GM12878 (cell line): Measurements from ENCODE around the gene RIC3. TPM values are rescaled to one million over a fixed set of nuclear protein-coding genes. Genes with fewer than 3 reads are reported as not detected.

Source experiments
- ATAC-seq: fragments of 200-7000 bp; cut with Tn5 transposase; 3 replicates; pipeline ENCODE4 v1.9.1; 2020; ENCODE audit warnings: mild to moderate bottlenecking, moderate library complexity
- BruUV-seq: library from RNA; stranded (reverse); fragments of 400-500 nt; replicated peaks from 2 replicates; lab custom pipeline; 2021; lab: Mats Ljungman, UMichigan
- CTCF ChIA-PET: fragments of 300-600 bp; sonication (Branson Sonifier 250); formaldehyde crosslinking; extraction: SDS; loops from one replicate; lab custom pipeline; 2021; ENCODE audit warnings: inconsistent platforms; lab: Yijun Ruan, JAX
- POLR2A ChIA-PET: fragments of 350-600 bp; formaldehyde crosslinking; extraction: SDS; loops from one replicate; lab custom pipeline; 2021; ENCODE audit warnings: inconsistent platforms; lab: Charles Lee
- RAD21 ChIA-PET: fragments of 300-600 bp; sonication (Branson Sonifier 250); formaldehyde crosslinking; loops from one replicate; lab custom pipeline; 2023; ENCODE audit warnings: antibody characterized with exemption; ENCODE audit not compliant: unreplicated experiment; lab: Charles Lee
- SMC1A ChIA-PET: fragments of 300-600 bp; sonication (Branson Sonifier 250); formaldehyde crosslinking; loops from one replicate; lab custom pipeline; 2023; ENCODE audit not compliant: unreplicated experiment, uncharacterized antibody; lab: Charles Lee
- DNase-seq: peaks from one replicate; pipeline ENCODE4 v3.0.0-alpha.2; 2011; ENCODE audit warnings: low read depth, low spot score
- FAIRE-seq: peaks from 3 replicates; lab custom pipeline; 2011; peaks lifted over from hg19 to GRCh38; lab: Jason Lieb, UNC
- H2AFZ ChIP-seq: 2 replicates; pipeline ENCODE4 v1.6.0; 2011; ENCODE audit warnings: low read depth, low read length, control low read depth; ENCODE audit not compliant: control insufficient read depth
- H3K27ac ChIP-seq: 2 replicates; pipeline ENCODE4 v1.5.1; 2011; ENCODE audit warnings: control low read depth; ENCODE audit not compliant: control insufficient read depth, insufficient read depth
- H3K27me3 ChIP-seq, 2 experiments: replicated peaks in 1 of 2; 2 replicates each; pipeline versions ENCODE4 v1.6.0 to v1.6.1; 2011; ENCODE audit warnings: low read length in 1 of 2; ENCODE audit not compliant: control insufficient read depth in 2 of 2, insufficient read depth in 2 of 2
- H3K36me3 ChIP-seq, 2 experiments: 2 replicates each; pipeline ENCODE4 v1.5.1; 2011; ENCODE audit warnings: low read length in 1 of 2; ENCODE audit not compliant: control insufficient read depth in 2 of 2, insufficient read depth in 2 of 2
- H3K4me1 ChIP-seq: 2 replicates; pipeline ENCODE4 v1.6.1; 2011; ENCODE audit warnings: mild to moderate bottlenecking, low read length, moderate library complexity, mixed read lengths; ENCODE audit not compliant: control insufficient read depth, insufficient read depth
- H3K4me2 ChIP-seq: 2 replicates; pipeline ENCODE4 v1.6.0; 2011; ENCODE audit warnings: control low read depth; ENCODE audit not compliant: control insufficient read depth, insufficient read depth
- H3K4me3 ChIP-seq: fragments of 200-600 bp; sonication (generic); 2 replicates; pipeline ENCODE4 v1.5.1; 2016
- H3K79me2 ChIP-seq: 2 replicates; pipeline ENCODE4 v1.6.0; 2011; ENCODE audit warnings: low read length; ENCODE audit not compliant: control insufficient read depth, insufficient read depth
- H3K9ac ChIP-seq: 2 replicates; pipeline ENCODE4 v1.8.0; 2011; ENCODE audit warnings: low read length, control low read depth, mixed read lengths; ENCODE audit not compliant: control insufficient read depth, insufficient read depth
- H3K9me3 ChIP-seq: replicated peaks from 3 replicates; pipeline ENCODE4 v1.5.1; 2011; ENCODE audit warnings: mild to moderate bottlenecking, low read length; ENCODE audit not compliant: control insufficient read depth, insufficient read depth
- H4K20me1 ChIP-seq: 2 replicates; pipeline ENCODE4 v1.6.0; 2011; ENCODE audit not compliant: control insufficient read depth, insufficient read depth
- CBX5 ChIP-seq: sonication (generic); IDR thresholded peaks from 2 replicates; pipeline ENCODE4 v1.6.1; 2016; ENCODE audit warnings: low read depth, moderate library complexity, mild to moderate bottlenecking, inconsistent platforms
- CEBPB ChIP-seq, 2 experiments: fragments of 150-350 bp in 1 of 2; IDR thresholded peaks; 2 replicates each; pipeline ENCODE4 v1.6.1; 2012 to 2014; ENCODE audit warnings: low read depth in 2 of 2, low read length in 2 of 2, borderline replicate concordance in 1 of 2, inconsistent platforms in 1 of 2
- CHD2 ChIP-seq: IDR thresholded peaks from 2 replicates; pipeline ENCODE4 v1.6.1; 2011; ENCODE audit warnings: low read depth, low read length, improper control_type of control experiment, borderline replicate concordance
- DPF2 ChIP-seq: fragments of 450-650 bp; IDR thresholded peaks from 2 replicates; pipeline ENCODE4 v1.6.1; 2017; ENCODE audit warnings: mild to moderate bottlenecking
- ESRRA ChIP-seq: IDR thresholded peaks from 2 replicates; pipeline ENCODE4 v1.6.1; 2012; ENCODE audit warnings: mild to moderate bottlenecking, low read length, improper control_type of control experiment
- ETV6 ChIP-seq, 2 experiments: fragments of 450-650 bp in 1 of 2; IDR thresholded peaks in 1 of 2; conservative IDR thresholded peaks in 1 of 2; 2 replicates each; pipeline ENCODE4 v1.6.1; 2014; ENCODE audit warnings: antibody characterized with exemption in 1 of 2, borderline replicate concordance in 1 of 2, low read depth in 1 of 2, mild to moderate bottlenecking in 1 of 2, moderate library complexity in 1 of 2
- JUND ChIP-seq: IDR thresholded peaks from 2 replicates; pipeline ENCODE4 v1.6.1; 2012; ENCODE audit warnings: low read depth, mild to moderate bottlenecking, low read length, improper control_type of control experiment, moderate library complexity
- LARP7 ChIP-seq: fragments of 450-650 bp; IDR thresholded peaks from 2 replicates; pipeline ENCODE4 v1.6.1; 2017; ENCODE audit warnings: mild to moderate bottlenecking
- NR2C1 ChIP-seq: fragments of 450-650 bp; IDR thresholded peaks from 2 replicates; pipeline ENCODE4 v1.6.1; 2017; ENCODE audit warnings: antibody characterized with exemption, mild to moderate bottlenecking, moderate library complexity
- RB1 ChIP-seq: fragments of 450-650 bp; formaldehyde crosslinking; IDR thresholded peaks from 2 replicates; pipeline ENCODE4 v1.6.1; 2017; ENCODE audit warnings: mild to moderate bottlenecking, borderline replicate concordance
- YY1 ChIP-seq: IDR thresholded peaks from 2 replicates; pipeline ENCODE4 v1.6.1; 2011; ENCODE audit warnings: low read depth, mild to moderate bottlenecking, low read length
- WGBS: methylation state at CpG from one replicate; pipeline ENCODE4 v1.1.6; 2016; ENCODE audit warnings: low lambda C conversion rate; ENCODE audit not compliant: insufficient replicate concordance, insufficient coverage; ENCODE audit errors: missing lambda C conversion rate; 5-methylcytosine and 5-hydroxymethylcytosine counted together
- in situ Hi-C: fragments of 300-500 bp; cut with MboI; formaldehyde crosslinking; loops from 9 replicates; pipeline ENCODE4 v1.14.3; 2018; ENCODE audit warnings: mixed read lengths
- intact Hi-C: fragments of 100-400 bp; cut with micrococcal nuclease; formaldehyde crosslinking; loops from one replicate; pipeline ENCODE4 v1.14.2; 2022; ENCODE audit not compliant: unreplicated experiment
- polyA plus RNA-seq, 11 experiments: library from polyadenylated mRNA; depleted of rRNA in 4 of 11; unstranded in 6 of 11; stranded (reverse) in 5 of 11; fragments of >200 nt; fragmentation: Nextera tagmentation in 4 of 11; fragmentation: Illumina TruSeq in 1 of 11; extraction: Ambion mirVana in 4 of 11; extraction: Trizol in 1 of 11; gene quantifications; 1 replicate in 1 of 11; 2 replicates in 10 of 11; pipeline versions ENCODE4 v1.2.1 to v1.2.3, GENCODE V29; 2011 to 2016; ENCODE audit warnings: inconsistent platforms in 2 of 11, missing spikeins in 2 of 11, low read depth in 1 of 11
- total RNA-seq, 4 experiments: library from RNA; depleted of rRNA in 3 of 4; stranded (reverse); fragments of >200 nt in 3 of 4; fragmentation: Illumina TruSeq in 1 of 4; extraction: Trizol in 1 of 4; gene quantifications; 2 replicates each; pipeline versions ENCODE4 v1.2.1 to v1.2.3, GENCODE V29; 2013 to 2021
- TF ChIP-seq, protein P1 (sequence below): IDR thresholded peaks from 2 replicates; pipeline ENCODE4 v1.6.1; 2011; ENCODE audit warnings: low read depth, mild to moderate bottlenecking, low read length, moderate library complexity, borderline replicate concordance; ENCODE audit errors: extremely low read depth

Gene RIC3
- total and polyA plus RNA-seq, 10 of the 15 experiments (the other 5 are each of a cell fraction or from before 2014, with no cell fraction given) = 0.90 to 8.9 (median 2.2) TPM

DNA sequence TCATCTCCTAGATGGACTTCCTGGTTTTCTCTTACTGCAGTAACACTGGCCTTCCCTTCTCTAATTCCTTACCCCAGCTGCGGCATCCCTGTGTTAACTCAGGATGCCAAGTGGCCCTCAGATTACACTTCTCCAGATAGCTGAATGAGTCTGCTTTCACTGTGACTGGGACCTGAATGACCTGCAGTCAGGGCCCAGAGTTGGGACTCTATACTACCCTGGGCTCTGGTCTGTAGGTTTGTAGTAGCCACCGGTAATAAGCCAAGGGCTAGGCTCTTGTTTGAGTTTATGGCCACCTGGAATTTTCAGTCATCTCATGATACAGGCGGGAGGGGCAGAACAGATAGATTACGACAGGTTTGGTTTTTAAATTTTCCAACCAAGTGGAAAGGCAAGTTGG, 63.7 kb downstream of the RIC3 start:
- RAD21 ChIA-PET = interaction anchor here (0.6 kb wide), 1 partner anchor 1417 kb away, joined by 4 read pairs; no protein-coding TSS in a partner anchor
- WGBS = 12% methylated on average over 4 of the region's 4 CpGs
- Histone ChIP-seq H3K9me3 (no peaks in the 10 kb centered on the region), H3K79me2 (no peaks in the 10 kb centered on the region), H3K4me2 (no peak overlapping the region), H3K4me1 (no peaks in the 10 kb centered on the region), H3K27me3 (no peaks in the 10 kb centered on the region), H4K20me1 (no peaks in the 10 kb centered on the region), H3K36me3 (peaks cover 0 to 9% of the 10 kb centered on the region in 2 experiments; a peak in 2 of 4 replicates), H3K27ac (no peak overlapping the region), H3K9ac (no peak overlapping the region), H2AFZ (no peak overlapping the region), H3K4me3 (no peak overlapping the region)
- intact Hi-C loops (no loop called here), in situ Hi-C loops (no loop called here)
- TF ChIP-seq ETV6 (conservative IDR thresholded peaks at IDR 0.05 in 1 of 2, IDR thresholded peaks at IDR 0.05 in 1 of 2; ENCODE audit: borderline replicate concordance in 1 of 2, low read depth in 1 of 2) = no peak
- TF ChIP-seq DPF2 = no peak
- TF ChIP-seq JUND = no peak
- TF ChIP-seq, protein P1, sequence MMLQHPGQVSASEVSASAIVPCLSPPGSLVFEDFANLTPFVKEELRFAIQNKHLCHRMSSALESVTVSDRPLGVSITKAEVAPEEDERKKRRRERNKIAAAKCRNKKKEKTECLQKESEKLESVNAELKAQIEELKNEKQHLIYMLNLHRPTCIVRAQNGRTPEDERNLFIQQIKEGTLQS = no peak
- TF ChIP-seq LARP7 = no peak
- TF ChIP-seq CBX5 = no peak
- TF ChIP-seq ESRRA = no peak
- TF ChIP-seq CEBPB (IDR thresholded peaks at IDR 0.05; ENCODE audit: borderline replicate concordance in 1 of 2, low read depth in 2 of 2, low read length in 2 of 2) = no peak
- TF ChIP-seq RB1 = no peak
- TF ChIP-seq NR2C1 = no peak
- TF ChIP-seq YY1 = no peak
- TF ChIP-seq CHD2 = no peak
- no TSS peak for BruUV-seq
- no peak for FAIRE-seq
- CTCF ChIA-PET = interaction anchor here (1.2 kb wide), 1 partner anchor 72 kb away, joined by 4 read pairs; no protein-coding TSS in a partner anchor
- no peak for ATAC-seq
- SMC1A ChIA-PET = interaction anchor here (1.0 kb wide), 1 partner anchor 10 kb away, joined by 3 read pairs; no protein-coding TSS in a partner anchor
- DNase-seq = no peak
- POLR2A ChIA-PET = interaction anchor here (0.6 kb wide), 1 partner anchor 136 kb away, joined by 4 read pairs; no protein-coding TSS in a partner anchor
